Stimulated activated CD8-positive, alpha-beta memory T cell treated with anti-CD3 and anti-CD28 coated beads, Interleukin-4, amount 100 ng/mL, for 4 hours (primary cell): Measurements from ENCODE around the gene CPNE6.

Source experiments
- DNase-seq, 2 donors: peaks; one replicate each; pipeline ENCODE4 v3.0.0-alpha.2; 2020; ENCODE audit warnings: low read depth in 2 of 2, low spot score in 1 of 2

Gene CPNE6

GRCh38 chr14:24054324-24054641 is 17.1 kb upstream of the CPNE6 start:
- no peak for DNase-seq

GRCh38 chr14:24054646-24055045 is 16.7 kb upstream of the CPNE6 start:
- no peak for DNase-seq

GRCh38 chr14:24055971-24056799 is 15.2 kb upstream of the CPNE6 start:
- no peak for DNase-seq

GRCh38 chr14:24056800-24057184 is 14.6 kb upstream of the CPNE6 start:
- DNase-seq: no peak

- DNase-seq: no peak
These were observed 14.1 kb upstream of the CPNE6 start for GRCh38 chr14:24057271-24057670.

GRCh38 chr14:24057867-24058259 is 13.5 kb upstream of the CPNE6 start:
- no peak for DNase-seq

GRCh38 chr14:24058260-24058950 is 13.0 kb upstream of the CPNE6 start:
- DNase-seq: no peak

- no peak for DNase-seq
These were observed 12.3 kb upstream of the CPNE6 start for GRCh38 chr14:24058951-24059475.

GRCh38 chr14:24059841-24060388 is 11.4 kb upstream of the CPNE6 start:
- DNase-seq: no peak

- DNase-seq: no peak
These were observed 10.9 kb upstream of the CPNE6 start for GRCh38 chr14:24060443-24060842.

- DNase-seq: no peak
These were observed 10.1 kb upstream of the CPNE6 start for GRCh38 chr14:24060984-24061913.

- no peak for DNase-seq
These were observed 9.0 kb upstream of the CPNE6 start for GRCh38 chr14:24062216-24062980.

- DNase-seq: no peak
These were observed 8.0 kb upstream of the CPNE6 start for GRCh38 chr14:24063263-24063836.

- DNase-seq: no peak
These were observed 7.1 kb upstream of the CPNE6 start for GRCh38 chr14:24064091-24064795.

- no peak for DNase-seq
These were observed 6.5 kb upstream of the CPNE6 start for GRCh38 chr14:24064856-24065255.

- no peak for DNase-seq
These were observed 6.0 kb upstream of the CPNE6 start for GRCh38 chr14:24065408-24065807.

GRCh38 chr14:24066496-24067132 is 4.7 kb upstream of the CPNE6 start:
- DNase-seq: no peak

GRCh38 chr14:24067133-24068082 is 4.0 kb upstream of the CPNE6 start:
- DNase-seq: no peak
